Activated T-cell treated with anti-CD3 and anti-CD28 coated beads, Interleukin-2, amount 50 U/mL, for 48 hours (primary cell): ENCODE measurements around the gene NAA20.

Experiments
- DNase-seq, 2 experiments: peaks; one replicate each; pipeline ENCODE4 v3.0.0-alpha.2; 2020

The NAA20 gene

GRCh38 chr20:20017001-20017843, at the start of gene NAA20:
Gene NAA20, plus strand, starts transcription at chr20:20017362. Its CDS starts 35 bp downstream, at chr20:20017397.
- peak; percentile 91 to 94 for DNase-seq

GRCh38 chr20:19967445-19967844, 49.7 kb upstream of the NAA20 start:
- no peak for DNase-seq

GRCh38 chr20:19968028-19968427, 49.1 kb upstream of the NAA20 start:
- no peak for DNase-seq

GRCh38 chr20:19968466-19969073, 48.6 kb upstream of the NAA20 start:
- no peak for DNase-seq

GRCh38 chr20:19969106-19969505, 48.1 kb upstream of the NAA20 start:
- DNase-seq: no peak

GRCh38 chr20:19969507-19970255, 47.5 kb upstream of the NAA20 start:
- DNase-seq: no peak

- no peak for DNase-seq
These were observed 46.9 kb upstream of the NAA20 start for GRCh38 chr20:19970256-19970765.

GRCh38 chr20:19971116-19971515, 46.0 kb upstream of the NAA20 start:
- no peak for DNase-seq

- no peak for DNase-seq
These were observed 43.1 kb upstream of the NAA20 start for GRCh38 chr20:19973961-19974629.

- DNase-seq: no peak
These were observed 42.3 kb upstream of the NAA20 start for GRCh38 chr20:19974630-19975435.

GRCh38 chr20:19975436-19975799, 41.7 kb upstream of the NAA20 start:
- no peak for DNase-seq

GRCh38 chr20:19975901-19976300, 41.3 kb upstream of the NAA20 start:
- DNase-seq: no peak

- no peak for DNase-seq
These were observed 40.4 kb upstream of the NAA20 start for GRCh38 chr20:19976595-19977372.

- no peak for DNase-seq
These were observed 39.8 kb upstream of the NAA20 start for GRCh38 chr20:19977373-19977770.

GRCh38 chr20:19978511-19979210, 38.5 kb upstream of the NAA20 start:
- DNase-seq: no peak

- no peak for DNase-seq
These were observed 36.1 kb upstream of the NAA20 start for GRCh38 chr20:19981031-19981451.

- DNase-seq: no peak
These were observed 30.7 kb upstream of the NAA20 start for GRCh38 chr20:19986419-19986818.

- DNase-seq: no peak
These were observed 30.1 kb upstream of the NAA20 start for GRCh38 chr20:19987046-19987445.

- no peak for DNase-seq
These were observed 26.3 kb upstream of the NAA20 start for GRCh38 chr20:19990850-19991249.

GRCh38 chr20:19991308-19991707, 25.9 kb upstream of the NAA20 start:
- no peak for DNase-seq

GRCh38 chr20:19991854-19992253, 25.3 kb upstream of the NAA20 start:
- DNase-seq: no peak
